Right forelimb (tissue), 1 donor: ENCODE measurements around the gene UNC45B.
"Not testable (repeated sequence)": the region's sequence is repeated elsewhere in the genome, so short reads cannot be mapped to it uniquely, and the experiment has no call there.

Experiments
- DNase-seq: peaks from one replicate; pipeline ENCODE4 v3.0.0-alpha.2; 2018

The UNC45B gene, protein sequence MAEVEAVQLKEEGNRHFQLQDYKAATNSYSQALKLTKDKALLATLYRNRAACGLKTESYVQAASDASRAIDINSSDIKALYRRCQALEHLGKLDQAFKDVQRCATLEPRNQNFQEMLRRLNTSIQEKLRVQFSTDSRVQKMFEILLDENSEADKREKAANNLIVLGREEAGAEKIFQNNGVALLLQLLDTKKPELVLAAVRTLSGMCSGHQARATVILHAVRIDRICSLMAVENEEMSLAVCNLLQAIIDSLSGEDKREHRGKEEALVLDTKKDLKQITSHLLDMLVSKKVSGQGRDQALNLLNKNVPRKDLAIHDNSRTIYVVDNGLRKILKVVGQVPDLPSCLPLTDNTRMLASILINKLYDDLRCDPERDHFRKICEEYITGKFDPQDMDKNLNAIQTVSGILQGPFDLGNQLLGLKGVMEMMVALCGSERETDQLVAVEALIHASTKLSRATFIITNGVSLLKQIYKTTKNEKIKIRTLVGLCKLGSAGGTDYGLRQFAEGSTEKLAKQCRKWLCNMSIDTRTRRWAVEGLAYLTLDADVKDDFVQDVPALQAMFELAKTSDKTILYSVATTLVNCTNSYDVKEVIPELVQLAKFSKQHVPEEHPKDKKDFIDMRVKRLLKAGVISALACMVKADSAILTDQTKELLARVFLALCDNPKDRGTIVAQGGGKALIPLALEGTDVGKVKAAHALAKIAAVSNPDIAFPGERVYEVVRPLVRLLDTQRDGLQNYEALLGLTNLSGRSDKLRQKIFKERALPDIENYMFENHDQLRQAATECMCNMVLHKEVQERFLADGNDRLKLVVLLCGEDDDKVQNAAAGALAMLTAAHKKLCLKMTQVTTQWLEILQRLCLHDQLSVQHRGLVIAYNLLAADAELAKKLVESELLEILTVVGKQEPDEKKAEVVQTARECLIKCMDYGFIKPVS

GRCh38 chr17:35147375-35147905, at the start of gene UNC45B:
Gene UNC45B, plus strand, starts transcription at chr17:35147817. Its CDS starts 447 bp downstream, at chr17:35148264.
- peak; percentile 54 for DNase-seq

GRCh38 chr17:35099908-35100307, 47.7 kb upstream of the UNC45B start:
- no peak for DNase-seq

DNA sequence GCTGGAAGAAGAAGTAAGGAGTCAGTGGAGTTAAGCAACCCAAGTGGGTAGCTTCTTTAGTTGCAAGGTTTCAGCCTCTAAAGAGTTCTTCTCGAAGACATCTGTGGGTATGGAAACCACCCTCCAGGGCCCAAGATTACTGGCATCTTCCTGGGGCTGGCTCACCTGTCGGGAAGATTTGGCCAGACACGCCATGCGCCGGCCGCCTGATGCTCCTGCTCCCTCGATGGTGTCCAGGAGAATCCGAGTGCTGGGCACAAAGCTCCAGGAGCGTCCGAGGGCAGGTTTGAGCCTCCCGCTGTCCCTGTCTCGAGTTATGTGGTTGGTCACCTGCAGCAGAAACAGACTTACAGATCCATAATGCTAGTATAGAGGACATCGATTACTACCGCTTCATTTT, 46.6 kb upstream of the UNC45B start:
- DNase-seq, result no peak

DNA sequence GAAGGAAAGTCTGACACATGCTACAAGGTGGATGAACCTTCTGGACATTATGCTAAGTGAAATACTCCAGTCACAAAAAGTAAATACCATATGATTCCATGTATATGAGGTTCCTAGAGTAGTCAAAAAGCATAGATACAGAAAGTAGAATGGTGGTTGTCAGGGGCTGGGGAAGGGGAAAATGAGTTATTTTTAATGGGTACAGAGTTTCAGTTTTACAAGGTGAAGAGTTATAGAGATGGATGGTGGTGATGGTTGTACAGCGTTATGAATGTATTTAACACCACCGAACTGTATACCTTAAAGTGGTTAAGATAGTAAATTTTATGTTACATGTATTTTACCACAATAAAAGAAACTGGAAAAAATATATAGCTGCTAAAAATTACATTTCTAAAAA, 45.9 kb upstream of the UNC45B start:
- no peak for DNase-seq

- DNase-seq, result no peak
These were observed 44.3 kb upstream of the UNC45B start for GRCh38 chr17:35103271-35103670.

GRCh38 chr17:35104844-35105450, 42.7 kb upstream of the UNC45B start:
- no peak for DNase-seq

- not testable (repeated sequence) for DNase-seq
These were observed 36.8 kb upstream of the UNC45B start for GRCh38 chr17:35110791-35111190.

DNA sequence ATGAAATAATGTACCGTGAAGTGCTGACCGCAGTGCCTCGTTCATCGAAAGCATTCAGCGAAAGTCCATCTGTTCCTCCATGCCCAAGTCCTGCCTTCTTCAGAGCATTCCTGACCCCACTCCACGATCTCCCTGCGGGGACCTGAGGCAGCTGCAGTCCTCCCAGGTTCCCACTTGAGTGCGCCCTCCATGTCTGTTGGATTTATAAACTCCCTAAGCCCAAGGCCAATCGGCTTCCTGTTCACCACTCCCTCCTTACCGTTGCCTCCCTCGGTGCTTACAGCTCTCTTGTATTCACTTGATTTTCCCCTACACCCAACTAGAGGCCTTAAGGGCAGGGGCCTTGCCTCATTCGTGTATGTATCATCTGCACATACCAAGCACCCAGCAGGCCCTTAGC, 30.8 kb upstream of the UNC45B start:
- DNase-seq, result no peak

DNA sequence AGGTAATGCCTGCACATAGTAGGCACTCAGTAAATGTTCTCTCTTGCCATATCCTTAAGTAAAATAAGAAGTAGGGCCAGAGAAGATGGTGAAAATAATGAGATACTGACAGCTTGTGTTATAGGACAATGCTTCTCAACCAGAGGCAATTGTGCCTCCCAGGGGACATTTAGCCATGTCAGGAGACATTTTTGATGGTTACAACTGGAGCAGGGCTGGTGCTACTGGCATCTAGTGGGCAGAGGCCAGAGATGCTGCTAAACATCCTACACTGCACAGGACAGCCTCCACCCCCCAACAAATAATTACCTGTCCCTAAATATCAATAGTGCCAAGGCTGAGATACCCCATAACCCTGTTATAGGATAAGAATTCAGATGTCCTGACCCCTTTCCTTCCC, 29.6 kb upstream of the UNC45B start:
- no peak for DNase-seq

DNA sequence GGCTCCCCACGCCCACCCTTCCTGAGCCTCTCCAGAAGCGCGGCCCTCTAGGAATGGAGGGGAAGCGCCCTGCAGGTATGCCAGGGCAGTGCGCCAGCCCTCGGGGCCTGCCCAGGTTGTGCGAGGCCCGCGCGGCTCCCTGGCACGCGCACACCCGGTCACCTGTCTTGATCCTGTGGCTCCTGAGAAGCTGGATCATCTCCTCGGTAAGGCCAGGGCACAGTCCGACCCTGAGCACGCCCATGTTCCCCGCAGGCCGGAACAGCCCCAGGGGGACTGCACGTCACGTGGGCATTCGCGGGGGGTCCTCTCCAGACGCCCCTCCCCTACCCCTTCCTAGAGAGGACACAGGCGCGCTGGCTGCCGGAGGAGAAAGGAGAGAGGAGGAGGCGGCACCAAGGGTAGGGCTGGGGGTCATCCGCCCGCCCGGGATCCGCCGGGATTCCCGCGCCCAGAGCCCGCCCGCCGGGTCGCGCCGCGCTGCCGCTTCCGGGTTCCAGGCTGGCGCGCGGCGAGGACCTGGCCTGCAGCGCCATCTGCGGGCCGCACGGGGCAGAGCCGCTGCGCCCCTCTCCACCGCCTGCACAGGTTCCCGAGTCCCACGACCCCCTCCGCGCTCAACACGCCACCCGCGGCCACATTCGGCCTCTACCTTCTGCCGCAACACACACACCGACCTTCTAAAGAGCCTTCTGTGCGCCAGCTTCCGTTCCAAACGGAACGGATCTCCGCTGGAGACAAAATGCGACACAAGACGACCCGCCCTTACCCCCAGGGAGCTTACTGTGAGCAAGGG, 28.0 kb upstream of the UNC45B start, which contains the start of gene RAD51D:
Gene RAD51D, minus strand, starts transcription at position 491 of the 796 bp plus-strand sequence. Its CDS starts 247 bp downstream, at position 244.
- DNase-seq, result peak; percentile 87

- DNase-seq, result no peak
These were observed 26.3 kb upstream of the UNC45B start, which contains the start of gene FNDC8 for GRCh38 chr17:35121315-35121714. Gene FNDC8, plus strand, starts transcription at chr17:35121615. Its CDS starts 79 bp downstream, at chr17:35121694.

- DNase-seq, result no peak
These were observed 19.7 kb upstream of the UNC45B start for GRCh38 chr17:35127751-35128514.

DNA sequence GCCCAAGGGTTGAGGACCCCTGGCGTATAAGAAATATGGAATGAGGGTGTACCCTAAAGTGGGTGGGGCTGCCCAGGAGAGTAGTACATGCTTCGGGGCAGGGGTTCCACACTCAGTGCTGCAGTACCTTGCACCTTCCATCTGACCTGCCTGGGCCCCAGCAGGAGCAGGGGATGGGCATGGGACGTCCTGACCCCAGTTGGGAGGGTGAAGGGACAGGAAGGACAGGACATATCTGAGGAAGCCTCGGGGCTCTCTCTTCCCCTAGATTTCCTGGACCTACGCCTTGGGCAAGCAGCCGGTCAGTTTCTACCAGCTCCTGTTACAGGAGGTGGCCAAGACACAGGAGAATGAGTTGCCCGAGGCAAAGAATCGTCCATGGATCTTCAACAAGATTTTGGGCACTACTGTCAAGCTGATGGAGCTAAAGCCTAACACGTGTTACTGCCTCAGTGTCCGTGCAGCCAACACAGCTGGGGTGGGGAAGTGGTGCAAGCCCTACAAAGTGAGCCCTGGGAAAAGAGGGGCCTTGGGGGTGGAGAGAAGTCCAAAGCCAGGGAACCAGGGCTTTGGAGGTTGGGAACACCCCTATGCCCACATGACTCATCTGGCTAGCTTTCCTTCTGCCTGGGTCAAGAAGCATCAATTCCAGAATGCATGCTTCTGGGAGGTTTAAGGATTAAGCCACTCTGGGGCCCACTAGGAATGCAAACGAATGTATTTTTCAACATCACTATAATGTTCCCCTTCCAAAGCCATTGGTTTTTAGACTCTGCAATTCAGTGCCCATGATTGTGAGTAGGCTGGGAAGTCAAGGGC, 18.3 kb upstream of the UNC45B start:
- DNase-seq, result no peak

GRCh38 chr17:35129973-35130351, 17.7 kb upstream of the UNC45B start:
- DNase-seq, result no peak

DNA sequence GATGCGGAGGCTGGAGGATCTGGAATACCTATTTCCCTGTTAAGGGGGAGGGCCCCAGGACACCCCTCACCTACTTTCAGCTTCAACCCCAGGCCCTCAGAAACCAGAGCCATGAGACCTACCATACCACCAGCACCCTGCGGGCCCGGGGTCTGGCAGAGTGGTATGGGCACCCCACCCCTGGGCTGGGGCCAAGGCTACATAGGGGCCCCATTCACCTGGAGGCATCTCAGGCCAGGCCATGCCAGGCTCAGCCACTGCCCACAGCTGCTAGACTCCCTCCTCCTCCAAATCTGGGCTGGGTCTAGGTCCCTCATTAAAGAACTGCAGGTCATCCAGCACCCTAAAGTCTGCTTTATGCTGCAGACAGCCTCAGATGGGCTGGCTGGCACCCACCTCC, 17.2 kb upstream of the UNC45B start:
- no peak for DNase-seq

DNA sequence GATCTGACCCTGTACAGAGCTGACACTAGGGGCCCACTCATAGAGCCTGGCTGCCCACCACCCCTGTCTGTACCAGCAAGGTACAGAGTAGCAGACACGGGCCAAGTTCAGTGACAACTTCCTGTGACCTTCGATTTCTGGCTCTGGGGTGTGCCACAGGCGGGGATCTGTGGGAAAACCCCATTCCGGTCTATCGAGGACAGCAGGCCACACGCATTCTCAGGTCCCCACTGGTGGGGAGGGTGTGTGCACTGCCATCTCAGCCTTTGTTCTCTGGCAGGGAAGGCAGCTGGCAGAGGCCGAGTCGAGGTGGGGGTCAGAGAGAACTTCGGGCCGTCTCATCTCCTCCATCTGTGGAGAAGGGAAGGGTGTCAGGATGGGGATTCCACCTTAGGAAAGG, 15.5 kb upstream of the UNC45B start:
- DNase-seq, result no peak

- no peak for DNase-seq
These were observed 14.6 kb upstream of the UNC45B start for GRCh38 chr17:35132816-35133550.

DNA sequence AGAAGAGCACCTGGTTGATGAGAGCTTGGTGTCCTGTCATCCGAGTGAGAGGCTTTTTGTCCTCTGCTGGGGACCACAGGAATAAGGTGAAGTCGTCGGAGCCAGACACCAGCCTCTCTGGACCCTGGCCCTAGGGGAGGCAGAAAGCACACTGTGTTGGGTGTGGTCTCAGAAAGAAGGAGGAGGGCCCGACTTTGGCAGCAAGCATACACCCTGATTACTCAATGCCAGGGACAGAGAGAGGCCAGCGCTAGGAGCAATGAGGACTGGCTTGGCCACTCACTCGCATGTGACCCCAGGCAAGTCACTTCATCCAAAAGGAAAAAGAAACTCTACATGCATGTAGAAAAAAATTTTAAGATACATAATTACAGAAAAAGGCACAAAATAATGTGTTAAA, 12.3 kb upstream of the UNC45B start:
- DNase-seq, result no peak

- no peak for DNase-seq
These were observed 9.4 kb upstream of the UNC45B start for GRCh38 chr17:35138218-35138617.
